ENCODE results near the gene ANTXR1.

DNA sequence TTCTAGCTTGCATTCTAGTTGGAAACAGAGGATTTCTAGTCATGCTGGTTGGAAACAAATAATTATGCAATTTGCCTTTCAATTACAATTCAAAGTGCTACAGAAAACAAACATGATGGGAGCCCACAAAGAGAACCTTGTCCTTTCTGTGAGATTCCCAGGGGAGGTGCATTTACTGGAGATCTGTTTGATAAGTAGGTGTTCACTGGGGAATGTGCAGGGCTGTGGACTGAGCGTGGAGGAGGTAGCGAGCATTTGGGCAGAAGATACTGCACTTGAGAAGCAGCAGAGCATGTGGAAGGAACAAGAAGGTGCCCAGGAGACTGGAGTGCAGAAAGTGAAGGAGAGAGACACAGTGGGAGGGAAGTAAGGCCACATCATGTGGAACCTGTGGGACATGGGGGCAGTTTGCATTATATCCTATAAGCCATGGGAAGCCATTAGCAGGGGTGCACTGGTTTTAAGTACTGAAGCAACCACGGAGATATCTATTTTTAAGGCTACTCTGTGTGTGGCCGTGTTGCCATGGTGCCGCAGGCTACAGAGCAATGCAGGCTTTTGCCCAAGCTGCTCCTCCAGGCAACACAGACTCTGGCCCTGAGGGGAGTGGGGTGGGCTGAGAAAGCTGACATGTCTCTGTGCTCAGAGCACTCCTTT, 154.0 kb downstream of the ANTXR1 start:
- TF ChIP-seq CTCF (optimal IDR thresholded peaks at IDR 0.05 in 1 of 3, IDR thresholded peaks at IDR 0.05 in 1 of 3, conservative IDR thresholded peaks at IDR 0.05 in 1 of 3; ENCODE audit: extremely low read depth in 1 of 3, insufficient read depth in 2 of 3, low read length in 3 of 3) (no peak), EZH2 (IDR thresholded peaks at IDR 0.05; ENCODE audit: low read length) (no peak)

Data from keratinocyte (primary cell).